ENCODE data around the gene SPTBN1.
"Not testable (repeated sequence)": the region's sequence is repeated elsewhere in the genome, so short reads cannot be mapped to it uniquely, and the experiment has no call there.

SPTBN1 gene

GRCh38 chr2:54470266-54470938, 14.3 kb downstream of the SPTBN1 start:
- DNase-seq (ENCODE audit: low read depth): no peak

- no peak for DNase-seq (ENCODE audit: low read depth)
Measured at GRCh38 chr2:54471221-54471711, 15.1 kb downstream of the SPTBN1 start.

- DNase-seq (ENCODE audit: low read depth): no peak
Measured at GRCh38 chr2:54473851-54474250, 17.7 kb downstream of the SPTBN1 start.

- no peak for DNase-seq (ENCODE audit: low read depth)
Measured at GRCh38 chr2:54475285-54475684, 19.2 kb downstream of the SPTBN1 start.

DNA sequence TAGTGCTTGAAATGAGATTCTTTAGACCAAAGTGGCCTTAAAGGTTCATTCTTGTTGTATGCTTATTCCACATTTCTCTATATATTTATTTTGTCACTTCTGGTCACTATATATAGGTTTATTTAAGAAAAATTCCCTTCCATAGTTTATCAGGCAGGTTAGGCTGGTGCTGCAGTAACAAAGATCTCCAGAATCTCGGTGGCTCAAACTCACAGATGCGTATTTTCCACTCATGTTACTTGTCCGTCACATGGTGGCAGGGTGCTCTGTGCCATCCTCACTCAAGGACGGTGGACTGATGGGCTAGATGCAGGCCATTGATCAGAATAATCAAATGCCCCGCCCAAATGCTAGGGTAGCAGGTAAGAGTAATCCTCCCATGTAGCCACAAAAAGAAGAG, 19.8 kb downstream of the SPTBN1 start:
- no peak for DNase-seq (ENCODE audit: low read depth)

- DNase-seq (ENCODE audit: low read depth): no peak
Measured at GRCh38 chr2:54476852-54477251, 20.7 kb downstream of the SPTBN1 start.

- no peak for DNase-seq (ENCODE audit: low read depth)
Measured at GRCh38 chr2:54477896-54478295, 21.8 kb downstream of the SPTBN1 start.

DNA sequence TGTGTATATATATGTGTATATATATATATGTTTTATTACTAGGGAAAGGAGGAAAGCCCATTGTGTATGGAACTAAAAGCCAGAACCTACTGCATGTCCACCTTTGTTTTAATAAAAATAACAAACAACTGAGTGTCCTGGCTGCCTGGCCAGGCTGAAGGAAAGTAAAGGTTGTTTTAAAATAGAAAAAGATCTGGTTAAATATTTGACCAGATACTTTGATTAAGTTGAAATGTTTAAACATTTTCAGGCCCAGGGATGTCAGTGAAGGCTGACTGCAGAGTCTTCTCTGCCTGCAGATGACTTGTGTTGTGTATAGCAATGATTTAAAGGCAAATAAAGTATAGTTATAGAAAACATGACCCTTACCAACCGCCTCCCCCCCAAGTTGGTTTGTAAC, 22.8 kb downstream of the SPTBN1 start:
- no peak for DNase-seq (ENCODE audit: low read depth)

- no peak for DNase-seq (ENCODE audit: low read depth)
Measured at GRCh38 chr2:54479424-54479823, 23.3 kb downstream of the SPTBN1 start.

DNA sequence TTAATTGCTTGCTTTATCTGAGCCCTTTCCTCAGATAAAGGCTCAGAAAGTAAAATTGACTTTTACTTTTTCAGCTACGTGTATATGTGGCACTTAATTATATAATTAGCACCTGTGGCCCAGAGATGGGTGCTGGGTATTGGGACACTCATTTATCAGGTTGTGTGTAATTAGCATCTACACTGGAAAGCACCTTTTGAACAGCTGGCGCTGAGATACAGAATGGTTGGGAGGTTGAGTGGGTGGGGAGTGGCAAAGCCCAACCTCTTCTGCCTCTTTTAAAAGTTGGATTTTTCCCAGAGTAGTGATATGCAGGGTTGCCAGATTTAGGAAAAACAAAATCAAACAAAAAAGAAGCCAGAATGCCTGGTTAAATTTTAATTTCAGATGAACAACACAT, 23.9 kb downstream of the SPTBN1 start:
- DNase-seq (ENCODE audit: low read depth): no peak

- no peak for DNase-seq (ENCODE audit: low read depth)
Measured at GRCh38 chr2:54481686-54482085, 25.6 kb downstream of the SPTBN1 start.

DNA sequence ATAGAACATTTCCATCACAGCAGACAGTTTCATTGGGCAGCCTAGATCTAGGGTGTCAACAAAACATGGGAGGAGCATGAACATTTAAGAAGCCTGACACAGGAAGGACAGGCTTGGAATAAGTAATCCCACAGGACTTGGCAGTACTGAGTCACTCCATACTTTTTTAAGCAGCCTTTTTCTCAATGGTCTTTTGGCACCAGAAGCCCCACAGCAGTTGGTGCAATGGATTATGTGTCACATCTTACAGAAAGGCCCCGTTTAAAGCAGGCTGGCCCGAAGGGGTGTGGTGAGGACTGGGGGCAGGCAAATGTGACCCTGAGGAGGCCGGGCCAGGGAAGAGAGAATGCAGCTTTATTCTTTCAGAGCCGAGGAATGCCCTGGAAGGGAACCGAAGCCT, 26.6 kb downstream of the SPTBN1 start:
- DNase-seq (ENCODE audit: low read depth): no peak

DNA sequence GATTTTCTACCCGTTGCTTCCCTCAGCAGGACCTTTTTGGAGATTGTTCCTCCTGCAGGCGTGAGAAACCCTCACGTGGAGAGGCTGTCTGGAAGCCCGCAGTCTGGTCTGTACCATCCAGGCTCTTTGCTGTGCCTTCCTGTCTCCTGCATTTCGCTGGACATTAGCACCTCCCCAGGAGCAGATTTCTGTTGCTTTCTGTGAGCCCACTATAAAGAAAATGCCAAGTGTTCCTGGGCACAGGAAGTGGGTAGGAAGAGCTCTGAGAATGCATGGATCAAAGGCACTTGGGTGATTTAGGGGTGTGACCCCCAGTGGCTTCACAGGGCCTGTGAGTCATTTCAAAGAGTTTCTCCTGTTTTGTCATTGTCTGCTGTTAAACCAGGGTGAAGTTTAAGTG, 27.3 kb downstream of the SPTBN1 start:
- DNase-seq (ENCODE audit: low read depth): no peak

- DNase-seq (ENCODE audit: low read depth): not testable (repeated sequence)
Measured at GRCh38 chr2:54485756-54486155, 29.6 kb downstream of the SPTBN1 start.

GRCh38 chr2:54486766-54487165, 30.6 kb downstream of the SPTBN1 start:
- DNase-seq (ENCODE audit: low read depth): no peak

DNA sequence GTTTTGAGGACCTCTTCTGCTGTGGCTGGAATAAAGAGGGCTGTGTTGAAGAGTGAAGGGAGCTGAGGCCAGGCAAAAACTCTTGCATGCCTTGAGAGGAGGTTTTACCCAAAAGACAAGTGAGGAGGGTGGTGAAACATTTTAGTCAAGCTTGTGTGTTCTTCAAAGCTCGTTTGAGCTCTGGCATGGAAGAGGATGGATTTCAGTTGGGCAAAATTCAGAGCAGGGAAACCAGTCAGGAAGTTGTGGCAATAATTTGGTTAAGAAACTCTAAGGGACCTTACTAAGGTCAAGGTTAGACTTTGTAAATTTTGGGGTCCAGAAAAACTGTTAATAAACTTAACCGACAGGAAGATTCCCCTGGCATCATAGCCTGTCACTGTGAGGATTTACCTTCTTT, 34.7 kb downstream of the SPTBN1 start:
- no peak for DNase-seq (ENCODE audit: low read depth)

DNA sequence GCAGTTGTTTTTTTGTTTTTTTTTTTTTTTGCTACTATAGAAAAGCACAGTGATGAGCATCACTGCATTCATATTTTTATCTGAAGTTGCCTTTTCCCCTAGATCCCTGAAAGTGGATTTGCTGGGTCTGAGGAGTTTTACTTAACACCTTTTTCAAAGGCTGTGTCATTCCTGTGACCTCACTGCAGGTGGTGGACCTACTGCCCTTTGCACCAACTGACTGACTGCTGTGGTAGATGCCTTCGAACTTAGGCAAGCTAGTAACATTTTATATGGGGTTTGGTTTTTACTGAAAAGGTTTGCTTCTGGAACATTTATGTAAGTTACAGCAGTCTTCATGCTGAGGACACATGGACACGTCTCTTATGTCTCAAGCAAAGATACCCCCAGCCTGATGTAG, 36.2 kb downstream of the SPTBN1 start:
- no peak for DNase-seq (ENCODE audit: low read depth)

- DNase-seq (ENCODE audit: low read depth): no peak
Measured at GRCh38 chr2:54494087-54494486, 38.0 kb downstream of the SPTBN1 start.

DNA sequence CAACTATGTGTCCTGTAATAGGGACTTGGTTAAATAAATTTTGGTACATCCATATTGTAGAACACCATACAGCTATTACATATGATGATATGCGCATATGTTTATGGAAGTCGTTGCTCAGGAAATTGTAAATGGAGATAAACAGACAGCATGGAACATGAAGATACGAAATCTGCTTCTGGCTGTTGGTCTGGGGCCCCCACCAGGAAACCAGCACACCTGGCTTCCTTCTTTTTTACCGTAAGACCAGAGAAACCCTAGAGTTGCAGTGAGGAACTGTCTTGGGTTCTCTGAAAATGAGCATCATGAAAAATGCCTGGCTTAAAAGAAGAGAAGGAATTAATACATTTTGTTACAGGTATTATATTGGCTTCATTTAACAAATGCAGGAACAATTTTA, 40.8 kb downstream of the SPTBN1 start:
- DNase-seq (ENCODE audit: low read depth): no peak

DNA sequence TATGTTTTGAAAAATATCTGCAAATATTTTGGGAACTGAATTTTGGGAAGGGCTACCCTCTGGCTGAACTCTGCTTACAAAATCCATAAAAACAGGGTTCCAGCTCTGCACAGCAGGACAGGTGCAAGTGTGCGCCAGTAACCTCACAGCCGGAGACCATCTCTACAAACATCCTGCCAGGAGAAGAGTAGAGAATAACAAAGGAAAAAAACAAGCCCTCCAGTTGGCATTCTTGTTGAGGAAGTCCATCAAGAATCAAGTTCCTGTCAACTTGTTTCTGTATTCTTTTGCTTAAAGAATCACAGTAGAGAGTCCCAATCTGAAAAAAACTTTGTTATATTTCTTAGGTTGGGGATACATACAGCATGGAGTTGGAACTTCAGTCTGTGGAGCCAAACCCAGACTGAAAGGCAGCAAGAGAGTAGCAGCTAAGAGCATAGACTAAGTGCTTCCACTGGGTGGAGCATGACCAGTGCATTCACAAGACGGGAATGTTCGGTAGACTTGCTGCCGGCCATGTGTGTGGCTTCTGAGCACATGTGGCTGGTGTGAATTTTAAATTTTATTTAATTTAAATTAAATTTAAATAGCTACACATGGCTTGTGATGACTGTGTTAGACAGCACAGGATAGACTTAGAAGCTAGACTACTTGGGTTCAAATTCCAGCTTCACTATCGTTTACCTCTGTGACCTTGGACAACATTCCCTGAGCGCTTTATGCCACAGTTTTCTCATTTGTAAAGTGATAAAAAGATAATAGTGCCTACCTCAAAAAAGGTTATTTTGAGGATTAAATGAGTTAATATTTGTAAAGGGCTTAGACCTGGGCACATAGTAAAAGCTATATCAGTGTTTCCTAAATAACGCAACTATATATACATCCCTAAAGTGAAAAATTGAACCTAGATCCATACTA, 41.9 kb downstream of the SPTBN1 start:
- no peak for DNase-seq (ENCODE audit: low read depth)

- no peak for DNase-seq (ENCODE audit: low read depth)
Measured at GRCh38 chr2:54499661-54500060, 43.5 kb downstream of the SPTBN1 start.

DNA sequence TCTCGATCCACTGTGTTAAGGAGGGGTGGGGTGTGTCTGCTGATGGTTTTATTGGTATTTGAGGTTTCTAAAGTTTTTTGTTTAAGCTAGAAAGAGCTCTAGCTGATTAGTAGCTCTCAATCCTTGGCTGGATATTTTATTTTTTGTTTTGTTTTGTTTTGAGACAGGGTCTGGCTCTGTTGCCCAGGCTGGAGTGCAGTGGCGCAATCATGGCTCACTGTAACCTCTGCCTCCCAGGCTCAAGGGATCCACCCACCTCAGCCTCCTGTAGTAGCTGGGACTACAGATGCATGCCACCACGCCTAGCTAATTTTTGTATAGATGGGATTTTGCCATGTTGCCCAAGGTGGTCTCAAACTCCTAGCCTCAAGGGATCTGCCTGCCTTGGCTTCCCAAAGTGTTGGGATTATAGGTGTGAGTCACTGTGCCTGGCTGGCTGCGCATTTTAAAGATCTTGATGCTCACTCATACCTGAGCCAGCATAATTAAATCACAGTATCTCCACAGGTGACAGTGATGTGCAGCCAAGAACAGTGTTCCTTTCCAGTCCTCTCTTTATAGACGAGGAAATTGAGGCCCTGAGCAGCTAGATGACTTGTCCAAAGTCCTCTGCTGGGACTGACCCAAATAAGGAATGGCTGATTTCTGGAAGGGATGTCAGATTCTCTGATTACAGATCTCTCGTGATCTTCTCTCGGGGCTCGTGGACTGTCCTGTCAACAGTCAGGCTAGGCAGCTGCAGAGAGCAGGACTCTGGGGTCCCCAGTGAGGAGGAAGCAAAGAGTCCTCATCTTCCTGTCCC, 44.5 kb downstream of the SPTBN1 start:
- no peak for DNase-seq (ENCODE audit: low read depth)

GRCh38 chr2:54502731-54503130, 46.6 kb downstream of the SPTBN1 start:
- DNase-seq (ENCODE audit: low read depth): no peak
